ENCODE data around the gene LRCH3. TPM values are rescaled to one million over a fixed set of nuclear protein-coding genes. Genes with fewer than 3 reads are reported as not detected.

The LRCH3 gene
- total and polyA plus RNA-seq, 9 of the 15 experiments (the other 6 are each of a cell fraction or from before 2014, with no cell fraction given) = 4.6 to 75.3 (median 30.3) TPM

- H4K20me1 ChIP-seq (replicated peaks; ENCODE audit: control insufficient read depth, insufficient read depth, low read length) = peaks cover 18% of the 10 kb centered on the region; the same call in 1 of the 2 replicates
- intact Hi-C loops (cut with micrococcal nuclease) (loop anchor here (5.0 to 10.0 kb wide), 2 partner anchors 116 to 253 kb away; no protein-coding TSS in a partner anchor), in situ Hi-C loops (cut with MboI) (no loop called here)
- no peak for TF ChIP-seq ZNF253 (CRISPR knock-in tag; conservative IDR thresholded peaks at IDR 0.05)
- TF ChIP-seq ADNP (tag; IDR thresholded peaks at IDR 0.05) = 0 out of 2 replicates have a peak, but pooled peaks have one; percentile 20
- H3K27me3 ChIP-seq (ENCODE audit: control insufficient read depth in 2 of 2, insufficient read depth in 2 of 2, low read length in 2 of 2) = no peaks in the 10 kb centered on the region
- FAIRE-seq = no peak
- no peaks in the 10 kb centered on the region for H3K9me1 ChIP-seq (ENCODE audit: control insufficient read depth, insufficient read depth, low read length)
- 45% methylated on average over 3 of the region's 3 CpGs for WGBS (ENCODE audit: insufficient coverage, low coverage, missing lambda C conversion rate)
- ChIA-PET POLR2A (interaction anchor here (1.7 kb wide), 2 partner anchors 9 kb away, joined by 4 to 7 read pairs; partner anchors contain the start of gene LRCH3), CTCF (ENCODE audit: low intra/inter-chr PET ratio) (interaction anchor here (0.6 kb wide), 1 partner anchor 9 kb away, joined by 3 read pairs; the partner anchor contains the start of gene LRCH3)
- H3K79me2 ChIP-seq (ENCODE audit: control insufficient read depth, insufficient read depth, low read length) = peaks cover 88% of the 10 kb centered on the region
- no peak for DNase-seq (ENCODE audit: extremely low read depth in 1 of 4, low spot score in 3 of 4)
- no peaks in the 10 kb centered on the region for H3K36me3 ChIP-seq (ENCODE audit: control insufficient read depth, insufficient read depth, low read length)
- no peak overlapping the region for H3K27ac ChIP-seq (ENCODE audit: extremely low read depth, low read depth, low read length)
- H3K4me3 ChIP-seq = no peak overlapping the region
- H3K4me2 ChIP-seq (ENCODE audit: insufficient read depth, low read length) = no peak overlapping the region
- no TSS peak for BruUV-seq (replicated peaks)
- no peak for ATAC-seq
- H2AFZ ChIP-seq (ENCODE audit: low read depth, low read length) = no peak overlapping the region
- no peaks in the 10 kb centered on the region for H3K9me3 ChIP-seq (replicated peaks; ENCODE audit: control insufficient read depth, insufficient read depth, low read depth, low read length)
- no peak overlapping the region for H3K9ac ChIP-seq (ENCODE audit: insufficient read depth in 1 of 2, low read depth in 2 of 2, low read length in 2 of 2)
- H3K4me1 ChIP-seq (replicated peaks in 1 of 2; ENCODE audit: control insufficient read depth in 2 of 2, insufficient read depth in 2 of 2, low read length in 2 of 2) = peaks cover 7 to 19% of the 10 kb centered on the region in 2 experiments; a peak in 3 of 5 replicates
Measured at GRCh38 chr3:197800379-197800778, 9.3 kb downstream of the LRCH3 start.

GRCh38 chr3:197801891-197802778, 11.1 kb downstream of the LRCH3 start:
- WGBS (ENCODE audit: insufficient coverage, low coverage, missing lambda C conversion rate) = 14% methylated on average over 8 of the region's 8 CpGs
- no TSS peak for BruUV-seq (replicated peaks)
- FAIRE-seq (no peak), ATAC-seq (peak; percentile 60), DNase-seq (ENCODE audit: extremely low read depth in 1 of 4, low spot score in 3 of 4) (peak in 1 of 4 experiments; percentile 46)
- Histone ChIP-seq H3K79me2 (ENCODE audit: control insufficient read depth, insufficient read depth, low read length) (peaks cover 77% of the 10 kb centered on the region), H3K9ac (ENCODE audit: insufficient read depth in 1 of 2, low read depth in 2 of 2, low read length in 2 of 2) (no peak overlapping the region), H3K36me3 (ENCODE audit: control insufficient read depth, insufficient read depth, low read length) (no peaks in the 10 kb centered on the region), H4K20me1 (replicated peaks; ENCODE audit: control insufficient read depth, insufficient read depth, low read length) (peaks cover 18% of the 10 kb centered on the region; the same call in 1 of the 2 replicates), H3K4me2 (ENCODE audit: insufficient read depth, low read length) (no peak overlapping the region), H3K9me1 (ENCODE audit: control insufficient read depth, insufficient read depth, low read length) (no peaks in the 10 kb centered on the region), H3K27me3 (ENCODE audit: control insufficient read depth in 2 of 2, insufficient read depth in 2 of 2, low read length in 2 of 2) (no peaks in the 10 kb centered on the region), H3K4me1 (replicated peaks in 1 of 2; ENCODE audit: control insufficient read depth in 2 of 2, insufficient read depth in 2 of 2, low read length in 2 of 2) (peaks cover 7 to 19% of the 10 kb centered on the region in 2 experiments; a peak in 3 of 5 replicates), H3K9me3 (replicated peaks; ENCODE audit: control insufficient read depth, insufficient read depth, low read depth, low read length) (no peaks in the 10 kb centered on the region), H2AFZ (ENCODE audit: low read depth, low read length) (no peak overlapping the region), H3K27ac (ENCODE audit: extremely low read depth, low read depth, low read length) (no peak overlapping the region), H3K4me3 (no peak overlapping the region)
- POLR2A ChIA-PET = interaction anchor here (0.7 to 1.7 kb wide), 7 partner anchors 8 to 62 kb away, joined by 3 to 7 read pairs (median 3); partner anchors contain the start of gene LRCH3
- in situ Hi-C loops (cut with MboI) = no loop called here
- CTCF ChIA-PET (ENCODE audit: low intra/inter-chr PET ratio) = no interaction called here
- intact Hi-C loops (cut with micrococcal nuclease) = loop anchor here (1.0 to 10.0 kb wide), 4 partner anchors 63 to 255 kb away; no protein-coding TSS in a partner anchor
- no peak for TF ChIP-seq BACH1 (tag; IDR thresholded peaks at IDR 0.05)
- TF ChIP-seq L3MBTL2 (IDR thresholded peaks at IDR 0.05) = no peak
- no peak for TF ChIP-seq HDAC6 (IDR thresholded peaks at IDR 0.05; ENCODE audit: low read depth, low read length)
- TF ChIP-seq ARID2 (IDR thresholded peaks at IDR 0.05) = no peak
- TF ChIP-seq ZNF316 (IDR thresholded peaks at IDR 0.05) = 0 out of 2 replicates have a peak, but pooled peaks have one; percentile 19
- TF ChIP-seq POLR2B (IDR thresholded peaks at IDR 0.05; ENCODE audit: low read depth, partially characterized antibody) = no peak
- no peak for TF ChIP-seq MTA2 (IDR thresholded peaks at IDR 0.05; ENCODE audit: low read depth)
- TF ChIP-seq, protein P1, sequence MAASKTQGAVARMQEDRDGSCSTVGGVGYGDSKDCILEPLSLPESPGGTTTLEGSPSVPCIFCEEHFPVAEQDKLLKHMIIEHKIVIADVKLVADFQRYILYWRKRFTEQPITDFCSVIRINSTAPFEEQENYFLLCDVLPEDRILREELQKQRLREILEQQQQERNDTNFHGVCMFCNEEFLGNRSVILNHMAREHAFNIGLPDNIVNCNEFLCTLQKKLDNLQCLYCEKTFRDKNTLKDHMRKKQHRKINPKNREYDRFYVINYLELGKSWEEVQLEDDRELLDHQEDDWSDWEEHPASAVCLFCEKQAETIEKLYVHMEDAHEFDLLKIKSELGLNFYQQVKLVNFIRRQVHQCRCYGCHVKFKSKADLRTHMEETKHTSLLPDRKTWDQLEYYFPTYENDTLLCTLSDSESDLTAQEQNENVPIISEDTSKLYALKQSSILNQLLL (CRISPR knock-in tag; IDR thresholded peaks at IDR 0.05; ENCODE audit: borderline replicate concordance) = no peak
- TF ChIP-seq KDM1A (IDR thresholded peaks at IDR 0.05) = peak; percentile 26 to 33; a peak in 2 of 4 replicates
